GM12878 (cell line): Measurements from ENCODE around the gene COL11A1. TPM values are rescaled to one million over a fixed set of nuclear protein-coding genes. Genes with fewer than 3 reads are reported as not detected.

Experiments
- ATAC-seq: fragments of 200-7000 bp; cut with Tn5 transposase; 3 replicates; pipeline ENCODE4 v1.9.1; 2020; ENCODE audit warnings: mild to moderate bottlenecking, moderate library complexity
- BruUV-seq: library from RNA; stranded (reverse); fragments of 400-500 nt; replicated peaks from 2 replicates; lab custom pipeline; 2021; lab: Mats Ljungman, UMichigan
- CTCF ChIA-PET: fragments of 300-600 bp; sonication (Branson Sonifier 250); formaldehyde crosslinking; extraction: SDS; loops from one replicate; lab custom pipeline; 2021; ENCODE audit warnings: inconsistent platforms; lab: Yijun Ruan, JAX
- POLR2A ChIA-PET: fragments of 350-600 bp; formaldehyde crosslinking; extraction: SDS; loops from one replicate; lab custom pipeline; 2021; ENCODE audit warnings: inconsistent platforms; lab: Charles Lee
- RAD21 ChIA-PET: fragments of 300-600 bp; sonication (Branson Sonifier 250); formaldehyde crosslinking; loops from one replicate; lab custom pipeline; 2023; ENCODE audit warnings: antibody characterized with exemption; ENCODE audit not compliant: unreplicated experiment; lab: Charles Lee
- SMC1A ChIA-PET: fragments of 300-600 bp; sonication (Branson Sonifier 250); formaldehyde crosslinking; loops from one replicate; lab custom pipeline; 2023; ENCODE audit not compliant: unreplicated experiment, uncharacterized antibody; lab: Charles Lee
- DNase-seq: peaks from one replicate; pipeline ENCODE4 v3.0.0-alpha.2; 2011; ENCODE audit warnings: low read depth, low spot score
- FAIRE-seq: peaks from 3 replicates; lab custom pipeline; 2011; peaks lifted over from hg19 to GRCh38; lab: Jason Lieb, UNC
- H2AFZ ChIP-seq: 2 replicates; pipeline ENCODE4 v1.6.0; 2011; ENCODE audit warnings: low read depth, low read length, control low read depth; ENCODE audit not compliant: control insufficient read depth
- H3K27ac ChIP-seq: 2 replicates; pipeline ENCODE4 v1.5.1; 2011; ENCODE audit warnings: control low read depth; ENCODE audit not compliant: control insufficient read depth, insufficient read depth
- H3K27me3 ChIP-seq, 2 experiments: replicated peaks in 1 of 2; 2 replicates each; pipeline versions ENCODE4 v1.6.0 to v1.6.1; 2011; ENCODE audit warnings: low read length in 1 of 2; ENCODE audit not compliant: control insufficient read depth in 2 of 2, insufficient read depth in 2 of 2
- H3K36me3 ChIP-seq, 2 experiments: 2 replicates each; pipeline ENCODE4 v1.5.1; 2011; ENCODE audit warnings: low read length in 1 of 2; ENCODE audit not compliant: control insufficient read depth in 2 of 2, insufficient read depth in 2 of 2
- H3K4me1 ChIP-seq: 2 replicates; pipeline ENCODE4 v1.6.1; 2011; ENCODE audit warnings: mild to moderate bottlenecking, low read length, moderate library complexity, mixed read lengths; ENCODE audit not compliant: control insufficient read depth, insufficient read depth
- H3K4me2 ChIP-seq: 2 replicates; pipeline ENCODE4 v1.6.0; 2011; ENCODE audit warnings: control low read depth; ENCODE audit not compliant: control insufficient read depth, insufficient read depth
- H3K4me3 ChIP-seq: fragments of 200-600 bp; sonication (generic); 2 replicates; pipeline ENCODE4 v1.5.1; 2016
- H3K79me2 ChIP-seq: 2 replicates; pipeline ENCODE4 v1.6.0; 2011; ENCODE audit warnings: low read length; ENCODE audit not compliant: control insufficient read depth, insufficient read depth
- H3K9ac ChIP-seq: 2 replicates; pipeline ENCODE4 v1.8.0; 2011; ENCODE audit warnings: low read length, control low read depth, mixed read lengths; ENCODE audit not compliant: control insufficient read depth, insufficient read depth
- H3K9me3 ChIP-seq: replicated peaks from 3 replicates; pipeline ENCODE4 v1.5.1; 2011; ENCODE audit warnings: mild to moderate bottlenecking, low read length; ENCODE audit not compliant: control insufficient read depth, insufficient read depth
- H4K20me1 ChIP-seq: 2 replicates; pipeline ENCODE4 v1.6.0; 2011; ENCODE audit not compliant: control insufficient read depth, insufficient read depth
- CHD2 ChIP-seq: IDR thresholded peaks from 2 replicates; pipeline ENCODE4 v1.6.1; 2011; ENCODE audit warnings: low read depth, low read length, improper control_type of control experiment, borderline replicate concordance
- CREB1 ChIP-seq: IDR thresholded peaks from 2 replicates; pipeline ENCODE4 v1.6.1; 2012; ENCODE audit warnings: low read depth, mild to moderate bottlenecking, inconsistent platforms
- FOXK2 ChIP-seq: fragments of 450-650 bp; IDR thresholded peaks from 2 replicates; pipeline ENCODE4 v1.6.1; 2017; ENCODE audit warnings: mild to moderate bottlenecking, moderate library complexity
- FOXM1 ChIP-seq: IDR thresholded peaks from 2 replicates; pipeline ENCODE4 v1.6.1; 2012; ENCODE audit warnings: low read depth, mild to moderate bottlenecking, inconsistent platforms, low read length, moderate library complexity
- IRF4 ChIP-seq: IDR thresholded peaks from 2 replicates; pipeline ENCODE4 v1.6.1; 2011; ENCODE audit warnings: low read depth, low read length
- MYC ChIP-seq: IDR thresholded peaks from 2 replicates; pipeline ENCODE4 v1.6.1; 2011; ENCODE audit warnings: mild to moderate bottlenecking, low read length, moderate library complexity, inconsistent platforms; ENCODE audit not compliant: insufficient read depth, insufficient replicate concordance, insufficient read length, severe bottlenecking
- POLR2A ChIP-seq: IDR thresholded peaks from 2 replicates; pipeline ENCODE4 v1.6.1; 2011; ENCODE audit warnings: low read depth, mild to moderate bottlenecking, low read length
- PRDM15 ChIP-seq: fragments of 450-650 bp; formaldehyde crosslinking; IDR thresholded peaks from 2 replicates; pipeline ENCODE4 v1.4.0; 2020; ENCODE audit warnings: mild to moderate bottlenecking, moderate library complexity
- REST ChIP-seq: IDR thresholded peaks from 2 replicates; pipeline ENCODE4 v1.6.1; 2012; ENCODE audit warnings: mild to moderate bottlenecking, low read depth, low read length
- SMAD5 ChIP-seq: IDR thresholded peaks from 2 replicates; pipeline ENCODE4 v1.6.1; 2016; ENCODE audit warnings: antibody characterized with exemption, low read depth
- SP1 ChIP-seq: IDR thresholded peaks from one replicate; pipeline ENCODE4 v1.6.1; 2011; ENCODE audit warnings: low read depth, low read length
- SREBF2 ChIP-seq: IDR thresholded peaks from 2 replicates; pipeline ENCODE4 v1.6.1; 2012; ENCODE audit warnings: mild to moderate bottlenecking, low read length
- SUZ12 ChIP-seq: fragments of 200-600 bp; sonication (generic); IDR thresholded peaks from one replicate; pipeline ENCODE4 v1.6.1; 2018; ENCODE audit warnings: antibody characterized with exemption, mild to moderate bottlenecking; ENCODE audit not compliant: unreplicated experiment
- WGBS: methylation state at CpG from one replicate; pipeline ENCODE4 v1.1.6; 2016; ENCODE audit warnings: low lambda C conversion rate; ENCODE audit not compliant: insufficient replicate concordance, insufficient coverage; ENCODE audit errors: missing lambda C conversion rate; 5-methylcytosine and 5-hydroxymethylcytosine counted together
- in situ Hi-C: fragments of 300-500 bp; cut with MboI; formaldehyde crosslinking; loops from 9 replicates; pipeline ENCODE4 v1.14.3; 2018; ENCODE audit warnings: mixed read lengths
- intact Hi-C: fragments of 100-400 bp; cut with micrococcal nuclease; formaldehyde crosslinking; loops from one replicate; pipeline ENCODE4 v1.14.2; 2022; ENCODE audit not compliant: unreplicated experiment
- polyA plus RNA-seq, 11 experiments: library from polyadenylated mRNA; depleted of rRNA in 4 of 11; unstranded in 6 of 11; stranded (reverse) in 5 of 11; fragments of >200 nt; fragmentation: Nextera tagmentation in 4 of 11; fragmentation: Illumina TruSeq in 1 of 11; extraction: Ambion mirVana in 4 of 11; extraction: Trizol in 1 of 11; gene quantifications; 1 replicate in 1 of 11; 2 replicates in 10 of 11; pipeline versions ENCODE4 v1.2.1 to v1.2.3, GENCODE V29; 2011 to 2016; ENCODE audit warnings: inconsistent platforms in 2 of 11, missing spikeins in 2 of 11, low read depth in 1 of 11
- total RNA-seq, 4 experiments: library from RNA; depleted of rRNA in 3 of 4; stranded (reverse); fragments of >200 nt in 3 of 4; fragmentation: Illumina TruSeq in 1 of 4; extraction: Trizol in 1 of 4; gene quantifications; 2 replicates each; pipeline versions ENCODE4 v1.2.1 to v1.2.3, GENCODE V29; 2013 to 2021
- TF ChIP-seq, protein P1 (sequence below): fragments of 450-650 bp; IDR thresholded peaks from 2 replicates; pipeline ENCODE4 v1.6.1; 2016; ENCODE audit warnings: mild to moderate bottlenecking

The COL11A1 gene
- total and polyA plus RNA-seq, 10 of the 15 experiments (the other 5 are each of a cell fraction or from before 2014, with no cell fraction given) = 0.11 TPM; not detected in 9

DNA sequence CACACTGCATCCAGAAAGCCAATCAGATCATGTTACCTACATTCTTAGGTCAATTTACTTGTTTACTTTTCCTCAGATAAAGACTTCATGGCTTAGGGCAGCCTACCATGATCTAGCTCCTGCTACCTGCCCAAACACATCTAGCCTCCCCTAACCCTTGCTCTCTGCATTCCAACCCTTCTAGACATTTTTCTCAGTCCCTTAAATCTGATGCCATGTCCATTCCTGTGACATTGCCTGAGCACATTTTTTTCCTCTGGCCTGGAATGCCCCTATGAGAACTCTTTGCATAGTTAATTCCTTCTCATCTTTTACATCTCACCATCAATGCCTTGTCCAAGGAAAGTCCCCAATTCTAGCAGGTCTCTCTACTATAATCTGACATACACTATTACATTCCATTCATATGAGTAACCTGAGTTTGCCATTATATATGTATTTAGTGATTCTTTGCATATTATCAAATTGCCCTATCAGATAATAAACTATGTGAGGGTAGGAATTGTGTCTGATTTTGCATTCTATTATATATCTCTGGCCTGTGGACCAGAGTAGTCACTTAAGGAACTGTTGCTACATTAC lies 166.9 kb downstream of the COL11A1 start (continued):
- TF ChIP-seq PRDM15 (CRISPR knock-in tag) (no peak), POLR2A (no peak)

DNA sequence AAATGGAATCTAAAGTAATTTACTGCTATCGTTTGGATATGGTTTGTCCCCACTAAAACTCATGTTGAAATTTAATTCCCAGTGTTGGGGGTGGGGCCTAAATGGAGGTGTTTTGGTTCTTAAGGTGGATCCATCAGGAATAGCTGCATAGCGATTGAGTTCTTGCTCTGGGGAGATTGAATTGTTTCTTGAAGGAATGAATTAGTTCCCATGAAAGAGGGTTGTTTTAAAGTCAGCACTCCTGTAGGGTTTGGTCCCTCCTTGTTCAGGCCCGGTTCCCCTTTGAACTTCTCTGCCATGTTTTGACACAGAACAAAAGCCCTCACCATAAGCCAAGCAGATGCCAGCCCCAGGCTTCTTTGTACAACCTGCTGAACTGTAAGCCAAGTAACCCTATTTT lies 170.9 kb downstream of the COL11A1 start:
- DNase-seq = no peak
- no peaks in the 10 kb centered on the region for H4K20me1 ChIP-seq
- ChIA-PET SMC1A (no interaction called here), POLR2A (no interaction called here), RAD21 (no interaction called here), CTCF (interaction anchor here (1.1 kb wide), 1 partner anchor 33 kb away, joined by 4 read pairs; no protein-coding TSS in a partner anchor)
- no peaks in the 10 kb centered on the region for H3K4me1 ChIP-seq
- ATAC-seq = no peak
- H3K4me3 ChIP-seq = no peak overlapping the region
- no peaks in the 10 kb centered on the region for H3K27me3 ChIP-seq
- in situ Hi-C loops = no loop called here
- no peaks in the 10 kb centered on the region for H3K36me3 ChIP-seq
- H3K79me2 ChIP-seq = no peaks in the 10 kb centered on the region
- 33% methylated on average over 3 of the region's 3 CpGs for WGBS
- no peak overlapping the region for H3K9ac ChIP-seq
- H3K27ac ChIP-seq = no peak overlapping the region
- no peak overlapping the region for H3K4me2 ChIP-seq
- intact Hi-C loops = no loop called here
- H2AFZ ChIP-seq = no peak overlapping the region
- FAIRE-seq = no peak
- no peaks in the 10 kb centered on the region for H3K9me3 ChIP-seq
- BruUV-seq = no TSS peak
- TF ChIP-seq SP1 = no peak
- TF ChIP-seq SREBF2 = no peak
- no peak for TF ChIP-seq IRF4
- TF ChIP-seq CHD2 = no peak
- TF ChIP-seq MYC = no peak
- TF ChIP-seq REST = no peak
- no peak for TF ChIP-seq FOXM1
- TF ChIP-seq POLR2A = no peak
- no peak for TF ChIP-seq SMAD5
- TF ChIP-seq, protein P1, sequence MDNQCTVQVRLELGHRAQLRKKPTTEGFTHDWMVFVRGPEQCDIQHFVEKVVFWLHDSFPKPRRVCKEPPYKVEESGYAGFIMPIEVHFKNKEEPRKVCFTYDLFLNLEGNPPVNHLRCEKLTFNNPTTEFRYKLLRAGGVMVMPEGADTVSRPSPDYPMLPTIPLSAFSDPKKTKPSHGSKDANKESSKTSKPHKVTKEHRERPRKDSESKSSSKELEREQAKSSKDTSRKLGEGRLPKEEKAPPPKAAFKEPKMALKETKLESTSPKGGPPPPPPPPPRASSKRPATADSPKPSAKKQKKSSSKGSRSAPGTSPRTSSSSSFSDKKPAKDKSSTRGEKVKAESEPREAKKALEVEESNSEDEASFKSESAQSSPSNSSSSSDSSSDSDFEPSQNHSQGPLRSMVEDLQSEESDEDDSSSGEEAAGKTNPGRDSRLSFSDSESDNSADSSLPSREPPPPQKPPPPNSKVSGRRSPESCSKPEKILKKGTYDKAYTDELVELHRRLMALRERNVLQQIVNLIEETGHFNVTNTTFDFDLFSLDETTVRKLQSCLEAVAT = no peak
- no peak for TF ChIP-seq CREB1
- no peak for TF ChIP-seq SUZ12
- no peak for TF ChIP-seq FOXK2
